GM12891 (cell line): ENCODE results near the gene SCOC.

Experiments used
- DNase-seq: peaks from one replicate; pipeline ENCODE4 v3.0.0; 2011; ENCODE audit warnings: low spot score; ENCODE audit not compliant: insufficient read length
- FAIRE-seq: peaks from 2 replicates; lab custom pipeline; 2011; peaks lifted over from hg19 to GRCh38; lab: Jason Lieb, UNC
- PAX5 ChIP-seq: IDR thresholded peaks from 2 replicates; pipeline ENCODE4 v1.6.1; 2011; ENCODE audit warnings: low read length, moderate library complexity, mild to moderate bottlenecking; ENCODE audit not compliant: insufficient read depth, severe bottlenecking
- POLR2A ChIP-seq: IDR thresholded peaks from 2 replicates; pipeline ENCODE4 v1.6.1; 2011; ENCODE audit warnings: low read depth, low read length, control low read depth
- POLR2AphosphoS5 ChIP-seq: IDR thresholded peaks from 2 replicates; pipeline ENCODE4 v1.6.1; 2011; ENCODE audit warnings: low read depth, low read length, control low read depth
- POU2F2 ChIP-seq: IDR thresholded peaks from 2 replicates; pipeline ENCODE4 v1.6.1; 2011; ENCODE audit warnings: low read depth, mild to moderate bottlenecking, control low read depth, low read length, moderate library complexity
- SPI1 ChIP-seq: IDR thresholded peaks from 2 replicates; pipeline ENCODE4 v1.6.1; 2011; ENCODE audit warnings: low read depth, low read length, control low read depth
- TAF1 ChIP-seq: IDR thresholded peaks from 2 replicates; pipeline ENCODE4 v1.6.1; 2011; ENCODE audit warnings: low read depth, low read length, control low read depth

The SCOC gene

DNA sequence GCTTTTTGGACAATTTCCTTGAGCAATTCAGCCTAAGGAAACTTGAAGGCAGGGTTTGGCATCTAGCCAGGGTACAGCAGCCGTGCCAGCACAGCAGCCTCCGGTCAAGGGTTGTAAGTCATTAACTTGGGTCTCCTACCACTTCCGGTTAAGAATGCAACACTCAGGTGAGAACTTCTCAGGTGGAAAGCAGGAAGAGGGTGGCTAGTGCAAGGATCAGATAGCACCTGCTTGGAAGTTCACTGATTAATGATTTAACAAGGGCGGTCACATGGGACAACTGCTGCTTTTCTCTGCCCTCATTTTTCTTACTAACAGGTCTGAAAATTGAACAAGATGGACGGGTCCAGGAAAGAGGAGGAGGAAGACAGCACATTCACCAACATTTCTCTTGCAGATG is 30.1 kb upstream of the SCOC start:
- TF ChIP-seq SPI1 (no peak), PAX5 (no peak), TAF1 (no peak), POLR2A (no peak), POU2F2 (no peak), POLR2AphosphoS5 (no peak)
- DNase-seq (no peak), FAIRE-seq (no peak)

DNA sequence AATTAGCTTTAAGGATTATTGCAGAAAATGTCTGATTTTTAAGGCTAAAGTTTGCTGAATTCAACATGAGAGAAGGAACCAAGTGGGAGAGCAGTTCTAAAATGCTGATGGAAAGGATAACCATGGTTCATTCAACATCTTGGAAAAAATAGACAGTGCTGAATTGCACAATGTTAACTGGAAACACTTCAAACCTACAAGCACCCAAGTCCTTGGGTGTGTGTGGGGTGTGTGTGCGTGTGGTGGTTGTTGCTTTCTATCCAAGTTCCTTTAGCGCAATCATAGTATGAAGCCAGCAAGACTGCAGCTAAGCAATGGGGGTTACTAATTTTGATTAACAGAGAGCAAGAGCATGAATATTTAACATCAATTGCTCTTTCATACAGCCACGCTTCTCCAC is 29.3 kb upstream of the SCOC start:
- TF ChIP-seq POLR2AphosphoS5 = no peak
- TF ChIP-seq POLR2A = no peak
- no peak for TF ChIP-seq POU2F2
- no peak for TF ChIP-seq PAX5
- no peak for TF ChIP-seq SPI1
- TF ChIP-seq TAF1 = no peak
- DNase-seq = no peak
- no peak for FAIRE-seq

DNA sequence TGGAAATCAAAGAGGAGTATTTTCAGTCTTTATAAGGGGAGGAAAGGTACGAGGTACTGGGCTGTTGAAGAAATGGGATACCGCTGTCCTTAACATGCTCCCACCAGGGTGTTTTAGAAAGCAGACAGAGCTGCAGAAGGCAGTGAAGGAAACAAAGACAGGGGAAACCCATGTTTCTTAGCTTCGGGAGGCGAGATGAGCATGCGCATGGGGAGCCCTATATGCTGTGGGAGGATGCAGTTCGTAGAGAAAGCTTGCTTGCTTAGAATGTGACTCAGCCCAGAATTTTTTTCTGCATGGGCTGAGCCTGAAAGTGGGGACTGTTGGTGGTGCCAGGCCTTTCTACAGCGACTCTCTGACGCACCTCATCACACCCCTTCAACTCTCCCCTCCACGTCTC is 28.8 kb upstream of the SCOC start:
- FAIRE-seq = no peak
- TF ChIP-seq PAX5 (no peak), SPI1 (no peak), POU2F2 (no peak)
- no peak for DNase-seq

DNA sequence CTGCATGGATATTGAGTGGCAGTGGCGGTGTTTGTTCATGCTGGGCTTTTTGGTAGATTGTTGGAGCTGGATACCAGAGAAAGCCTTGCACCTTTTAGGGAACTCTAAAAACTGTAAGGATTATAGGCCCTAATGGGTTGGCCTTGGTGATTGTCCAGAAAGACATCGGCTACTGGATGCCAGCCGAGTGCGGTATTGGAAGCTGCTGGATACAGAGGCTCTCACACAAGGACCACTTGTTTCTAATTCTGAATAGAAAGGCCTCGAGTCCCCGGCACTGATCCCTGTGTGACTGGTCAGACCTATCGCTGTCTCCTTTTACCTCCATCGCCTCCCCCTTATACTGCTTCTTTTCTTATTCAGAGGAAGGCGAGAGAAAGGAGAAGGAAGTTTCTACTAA is 27.3 kb upstream of the SCOC start:
- TF ChIP-seq SPI1 (no peak), POLR2AphosphoS5 (no peak), PAX5 (no peak), TAF1 (no peak), POU2F2 (no peak), POLR2A (no peak)
- no peak for FAIRE-seq
- DNase-seq = no peak

DNA sequence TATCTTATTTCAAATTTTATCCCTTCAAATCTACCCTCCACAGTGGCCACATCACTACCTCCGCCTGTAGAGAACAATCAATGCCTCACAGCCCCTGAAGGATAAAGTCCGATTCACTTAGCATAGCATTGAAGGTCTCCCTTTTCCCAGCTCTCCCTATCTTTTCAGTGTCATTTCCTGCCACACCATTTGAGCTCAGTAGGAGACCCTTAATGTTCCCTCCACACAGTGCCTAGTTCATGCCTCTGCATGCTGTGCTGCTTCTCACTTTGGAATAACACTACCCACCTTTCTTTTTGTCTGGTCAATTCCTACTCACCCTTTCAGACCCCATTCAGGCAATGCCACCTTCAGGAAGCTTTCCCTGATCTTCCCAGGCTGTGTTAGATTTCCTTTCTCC is 23.6 kb upstream of the SCOC start:
- TF ChIP-seq POLR2A (no peak), PAX5 (no peak), SPI1 (no peak), TAF1 (no peak), POLR2AphosphoS5 (no peak), POU2F2 (no peak)
- FAIRE-seq (no peak), DNase-seq (no peak)

GRCh38 chr4:140351093-140352075 is 22.1 kb upstream of the SCOC start:
- TF ChIP-seq POU2F2 = no peak
- TF ChIP-seq POLR2AphosphoS5 = no peak
- TF ChIP-seq PAX5 = no peak
- TF ChIP-seq POLR2A = no peak
- TF ChIP-seq TAF1 = no peak
- TF ChIP-seq SPI1 = no peak
- no peak for DNase-seq
- FAIRE-seq = no peak

- no peak for FAIRE-seq
- TF ChIP-seq SPI1 = no peak
- no peak for TF ChIP-seq PAX5
- TF ChIP-seq POLR2AphosphoS5 = no peak
- TF ChIP-seq TAF1 = no peak
- TF ChIP-seq POLR2A = no peak
- TF ChIP-seq POU2F2 = no peak
- DNase-seq = no peak
Measured at GRCh38 chr4:140353786-140354185, 19.7 kb upstream of the SCOC start.

GRCh38 chr4:140355288-140355687 is 18.2 kb upstream of the SCOC start:
- DNase-seq (no peak), FAIRE-seq (no peak)
- TF ChIP-seq SPI1 (no peak), TAF1 (no peak), POU2F2 (no peak), PAX5 (no peak), POLR2A (no peak), POLR2AphosphoS5 (no peak)

DNA sequence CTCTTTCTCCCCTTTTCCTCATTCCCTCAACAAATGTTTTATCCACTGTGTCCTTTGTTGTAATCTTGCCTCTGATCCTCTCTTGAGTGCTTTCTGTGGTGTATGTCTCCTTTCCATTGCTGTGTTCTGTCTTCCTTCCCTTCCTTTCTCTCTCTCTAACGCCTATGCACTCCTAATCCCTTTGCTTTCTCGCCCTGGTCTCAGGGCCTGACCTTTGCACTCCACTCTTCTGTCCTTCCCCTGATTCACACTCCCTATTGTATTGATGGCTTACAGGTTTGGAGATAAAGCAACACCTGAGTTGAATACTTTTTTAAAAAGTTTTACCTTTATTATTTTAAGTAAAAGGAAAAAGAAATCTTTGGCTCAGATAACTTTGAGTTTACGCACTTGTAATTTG is 15.6 kb upstream of the SCOC start:
- DNase-seq (no peak), FAIRE-seq (no peak)
- TF ChIP-seq PAX5 (no peak), POLR2AphosphoS5 (no peak), SPI1 (no peak), POLR2A (no peak), POU2F2 (no peak), TAF1 (no peak)

- FAIRE-seq (no peak), DNase-seq (no peak)
- TF ChIP-seq POLR2AphosphoS5 (no peak), PAX5 (no peak), POU2F2 (no peak), SPI1 (no peak), POLR2A (no peak), TAF1 (no peak)
Measured at GRCh38 chr4:140358281-140358680, 15.2 kb upstream of the SCOC start.
